Left kidney (tissue), 2 donors: ENCODE measurements around the gene MIEF2. TPM values are rescaled to one million over a fixed set of nuclear protein-coding genes. Genes with fewer than 3 reads are reported as not detected.

Source experiments
- DNase-seq: peaks from one replicate; pipeline ENCODE4 v3.0.0-alpha.2; 2013
- polyA plus RNA-seq: library from polyadenylated mRNA; unstranded; fragments of 120-200 nt; gene quantifications from one replicate; pipeline ENCODE4 v1.2.1, GENCODE V29; 2013; ENCODE audit not compliant: insufficient read length

MIEF2 gene
- polyA plus RNA-seq, 1 donor, result 13.6 TPM

DNA sequence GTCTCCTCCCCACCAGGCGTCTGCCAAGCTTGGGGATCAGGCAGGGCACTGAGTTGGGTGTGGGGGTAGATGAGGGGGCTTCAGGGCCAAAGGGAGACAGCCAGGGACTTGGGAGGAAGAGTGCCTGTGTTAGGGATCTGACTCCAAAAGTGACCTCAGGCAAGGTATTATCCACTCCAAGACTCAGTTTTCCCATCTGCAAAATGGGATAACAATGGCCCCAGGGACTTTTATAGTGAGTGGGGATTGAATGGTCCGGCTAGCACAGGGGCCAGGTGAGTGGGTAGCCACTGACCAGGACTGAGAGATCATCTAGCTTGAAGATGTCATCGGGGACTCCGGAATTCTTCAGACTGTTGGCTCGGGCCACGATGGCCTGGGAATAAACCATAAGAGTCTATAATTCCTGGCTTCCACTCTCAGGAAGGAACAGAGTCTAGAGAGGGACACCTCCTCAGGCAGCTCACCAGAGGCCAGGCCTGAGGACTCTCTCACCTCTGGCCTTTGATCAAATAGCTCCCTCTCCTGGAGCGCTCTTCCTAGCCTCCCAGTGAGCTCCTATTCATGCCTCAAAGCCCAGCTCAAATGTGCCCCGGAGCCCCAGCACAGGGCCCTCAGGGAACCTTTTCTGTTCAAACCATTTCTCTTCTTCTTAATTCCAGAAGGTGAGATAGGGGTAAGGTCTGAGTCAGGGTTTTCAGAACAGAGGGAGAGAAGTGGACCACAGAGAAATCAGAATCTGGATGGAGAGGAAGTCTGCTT lies 5.4 kb upstream of the MIEF2 start:
- DNase-seq, result no peak

DNA sequence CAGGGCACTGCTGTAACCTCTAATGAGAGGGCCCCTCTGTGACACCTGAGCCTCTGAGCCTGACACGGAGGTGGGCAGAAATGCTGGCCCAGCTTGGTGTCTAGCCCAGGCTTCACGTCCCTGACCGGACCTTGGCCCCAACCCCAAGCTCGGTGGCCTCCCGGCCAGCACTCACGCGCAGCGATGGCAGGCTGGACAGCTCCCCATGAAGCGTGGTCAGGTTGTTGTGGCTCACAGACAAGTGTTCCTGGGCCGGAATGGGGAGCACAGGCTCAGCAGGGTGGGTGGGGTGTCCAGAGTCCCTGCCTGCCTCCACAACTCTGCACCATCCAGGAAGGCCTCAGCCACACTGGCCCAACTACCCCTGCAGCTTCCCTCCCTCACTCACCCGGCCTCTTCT lies 4.1 kb upstream of the MIEF2 start:
- DNase-seq, result no peak

DNA sequence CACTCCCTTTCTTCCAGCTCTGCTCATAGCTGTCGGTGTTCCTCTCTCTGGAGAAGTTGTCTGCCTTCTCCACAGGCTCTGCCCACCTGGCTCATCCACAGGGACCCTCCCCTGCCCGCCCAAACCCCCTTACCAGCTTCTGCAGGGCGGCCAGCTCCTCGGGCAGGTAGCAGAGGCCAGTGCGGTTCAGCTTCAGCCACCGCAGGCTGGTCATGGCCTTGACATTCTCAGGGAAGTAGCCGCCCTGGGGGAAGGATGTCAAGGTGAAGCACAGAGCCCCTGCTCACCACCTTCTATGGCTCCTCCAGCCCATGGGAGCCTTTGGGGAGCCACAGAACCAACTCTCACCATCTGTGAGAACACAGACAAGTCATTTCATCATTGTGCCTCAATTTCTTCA lies 3.7 kb upstream of the MIEF2 start:
- DNase-seq, result no peak

DNA sequence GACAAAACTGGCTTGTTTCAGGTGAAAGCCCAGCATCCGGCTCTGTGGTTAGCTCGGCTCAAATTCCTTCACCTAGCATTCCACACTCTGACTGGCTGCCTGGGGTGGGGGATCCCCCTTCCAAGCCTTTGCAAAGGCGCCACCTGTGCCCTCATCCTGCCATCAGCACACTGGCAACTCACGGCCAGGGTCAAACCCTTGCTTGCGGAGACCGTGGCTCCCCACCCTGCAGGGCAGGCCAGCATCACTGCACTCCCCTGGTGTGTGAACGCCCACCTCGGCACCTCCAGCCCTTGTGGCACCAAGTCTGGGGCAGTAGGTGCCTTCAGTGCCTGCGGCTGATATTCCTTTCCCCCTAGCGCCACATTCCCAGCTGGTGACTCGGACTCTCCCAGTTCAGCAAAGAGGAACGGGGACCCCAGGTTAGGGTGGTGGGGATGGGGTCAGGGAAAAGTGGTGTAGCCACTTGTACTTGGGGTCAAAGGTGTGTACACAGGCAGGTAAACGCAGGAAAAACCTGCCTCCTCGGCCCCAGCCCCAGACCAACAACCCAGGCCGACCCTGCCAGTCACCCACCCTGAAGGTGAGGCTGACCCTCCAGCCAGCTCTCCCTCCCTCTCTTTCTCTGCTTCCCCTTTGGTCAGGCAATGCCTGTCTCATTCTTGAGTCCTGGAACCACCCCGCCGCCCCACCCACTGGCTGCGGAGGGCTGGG lies 3.0 kb upstream of the MIEF2 start:
- DNase-seq, result no peak

DNA sequence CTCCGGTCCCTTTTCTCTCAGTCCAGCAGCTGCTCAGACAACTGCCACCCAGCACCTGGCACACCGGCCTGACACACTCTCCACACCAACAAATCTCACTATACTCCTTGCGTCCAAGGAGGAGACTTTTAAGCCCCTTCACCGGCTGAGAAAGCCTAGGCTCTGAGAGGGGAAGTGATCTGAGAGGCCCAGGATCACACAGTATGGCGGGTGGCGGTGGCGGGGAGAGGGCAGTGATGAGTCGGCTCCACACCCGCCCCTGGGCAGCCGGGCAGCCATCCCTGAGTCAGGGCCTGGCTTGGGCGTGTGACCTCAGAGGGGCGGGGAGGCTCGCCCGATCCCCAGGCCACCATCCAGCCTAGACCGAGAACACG lies 2.5 kb upstream of the MIEF2 start:
- no peak for DNase-seq

DNA sequence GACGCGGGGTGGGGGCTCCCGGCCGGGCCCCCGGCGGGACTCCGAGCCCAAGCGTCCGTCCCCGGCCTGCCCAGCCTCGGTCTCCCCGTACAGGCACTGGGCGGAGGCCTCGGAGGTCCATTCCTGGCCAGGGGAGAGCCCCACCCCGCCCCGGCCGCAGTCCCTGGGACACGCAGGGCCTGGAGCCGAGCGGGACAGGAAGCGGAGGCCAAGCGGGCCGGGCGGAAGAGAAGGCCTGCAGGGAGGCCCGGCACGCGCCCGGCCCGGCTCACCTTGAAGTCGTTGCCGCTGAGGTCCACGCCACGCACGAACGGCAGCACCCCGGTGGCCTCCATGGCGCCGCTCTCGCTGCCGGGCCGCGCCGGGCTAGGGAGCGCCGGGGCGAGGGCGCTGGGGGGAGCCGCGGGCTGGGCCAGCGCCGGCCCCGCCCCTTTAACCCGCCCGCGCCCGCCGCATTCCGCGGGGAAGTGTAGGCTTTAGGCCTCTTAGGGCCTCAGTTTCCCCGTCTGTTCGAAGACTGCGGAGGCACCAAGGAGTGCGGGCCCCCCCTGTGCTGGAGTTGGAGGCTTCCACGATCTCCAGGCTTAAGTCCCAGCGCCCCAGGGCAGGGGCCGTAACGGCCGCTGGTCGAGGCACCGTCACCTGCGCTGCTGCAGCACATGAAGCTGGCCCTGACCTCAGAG lies 2.0 kb upstream of the MIEF2 start, which contains the start of gene FLII:
Gene FLII (minus strand): TSS at position 383 of the 683 bp plus-strand sequence. CDS start 48 bp downstream, at position 335.
- DNase-seq, result peak; percentile 35

DNA sequence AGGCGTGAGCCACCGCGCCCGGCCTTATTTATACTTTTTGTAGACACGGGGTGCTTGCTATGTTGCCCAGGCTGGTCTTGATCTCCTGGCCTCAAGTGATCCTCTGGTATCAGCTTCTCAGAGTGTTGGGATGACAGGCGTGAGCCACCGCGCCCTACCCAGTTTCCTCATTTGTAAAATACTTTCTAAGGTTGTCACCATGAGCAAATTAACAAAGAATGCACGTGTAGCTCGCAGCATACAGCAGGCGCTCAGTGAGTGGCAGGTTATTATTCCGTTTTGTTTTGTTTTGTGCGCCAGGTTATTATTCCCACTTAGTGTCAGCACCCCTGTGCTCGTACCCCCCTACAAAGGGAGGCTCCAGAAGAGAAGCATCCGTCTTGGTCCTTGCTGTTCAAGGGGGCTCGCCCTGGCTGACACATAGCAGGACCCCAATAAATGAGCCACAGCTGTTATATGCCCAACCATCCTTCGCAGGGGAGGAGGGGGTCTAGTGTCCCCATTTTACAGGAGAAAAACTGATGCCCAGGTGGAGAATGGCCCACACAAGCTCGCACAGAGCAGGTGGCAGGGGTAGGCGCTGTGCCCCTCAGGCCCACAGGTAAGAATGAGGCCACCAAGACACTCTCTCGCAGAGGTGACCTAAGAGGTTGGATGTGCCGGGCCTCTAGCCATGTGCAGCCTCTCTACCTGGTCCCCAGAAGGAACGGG lies 686 bp upstream of the MIEF2 start:
- DNase-seq, result no peak

DNA sequence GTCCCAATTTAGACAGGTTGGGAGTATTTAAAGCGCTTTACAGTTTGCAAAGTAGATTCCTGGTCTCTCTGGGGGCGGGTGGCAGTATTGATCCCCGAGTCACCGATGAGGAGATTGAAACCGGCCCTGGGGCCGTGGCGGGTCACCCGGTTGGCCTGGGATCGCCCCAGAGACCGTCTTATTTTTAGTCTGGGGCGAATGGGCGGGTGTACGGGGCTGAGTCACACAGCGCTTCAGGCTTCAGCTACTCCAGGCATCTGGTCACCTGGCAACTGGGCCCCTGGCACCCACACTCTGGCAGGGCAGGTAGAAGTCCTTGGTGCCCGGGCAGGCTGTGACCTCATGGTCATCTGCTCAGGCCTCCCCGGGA lies 669 bp downstream of the MIEF2 start:
- no peak for DNase-seq

DNA sequence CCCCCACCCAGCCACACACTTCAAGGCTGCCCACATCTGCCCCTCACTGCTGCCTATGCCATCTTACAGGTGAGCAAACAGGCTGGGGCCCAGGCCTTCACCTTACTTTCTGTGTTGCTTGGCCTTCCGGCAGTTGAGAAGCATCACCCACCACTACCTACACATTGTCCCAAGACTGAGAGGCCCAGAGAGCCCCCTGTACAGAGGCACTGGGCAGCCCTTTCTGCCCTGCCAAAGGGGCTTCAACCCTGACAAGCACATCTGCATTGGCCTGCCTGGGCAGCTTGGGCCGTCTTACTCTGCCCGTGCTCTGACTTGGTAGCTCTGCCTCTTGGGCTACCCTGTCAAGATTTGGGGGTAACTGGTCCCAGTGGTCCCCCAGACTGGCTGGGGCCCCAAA lies 1.2 kb downstream of the MIEF2 start:
- DNase-seq, result no peak

DNA sequence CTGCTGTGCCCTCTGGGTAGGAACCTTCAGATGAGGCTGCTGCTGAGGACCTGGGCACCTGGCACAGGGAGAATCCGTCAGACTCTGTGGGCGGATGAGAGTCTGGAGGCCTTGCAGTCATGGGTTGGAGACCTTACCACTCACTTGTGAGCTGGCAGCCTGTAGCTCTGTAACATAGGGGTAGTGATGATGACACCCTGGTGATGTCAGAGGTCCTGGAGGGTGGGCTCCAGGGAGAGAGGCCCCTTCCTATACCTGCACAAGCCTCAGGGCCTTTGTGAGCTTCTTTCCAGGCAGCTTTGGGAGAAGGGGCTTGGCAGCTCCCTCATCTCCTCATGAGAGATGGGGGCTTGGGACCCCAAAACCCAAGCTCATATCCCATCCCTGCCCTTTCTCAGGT lies 1.6 kb downstream of the MIEF2 start:
- no peak for DNase-seq

DNA sequence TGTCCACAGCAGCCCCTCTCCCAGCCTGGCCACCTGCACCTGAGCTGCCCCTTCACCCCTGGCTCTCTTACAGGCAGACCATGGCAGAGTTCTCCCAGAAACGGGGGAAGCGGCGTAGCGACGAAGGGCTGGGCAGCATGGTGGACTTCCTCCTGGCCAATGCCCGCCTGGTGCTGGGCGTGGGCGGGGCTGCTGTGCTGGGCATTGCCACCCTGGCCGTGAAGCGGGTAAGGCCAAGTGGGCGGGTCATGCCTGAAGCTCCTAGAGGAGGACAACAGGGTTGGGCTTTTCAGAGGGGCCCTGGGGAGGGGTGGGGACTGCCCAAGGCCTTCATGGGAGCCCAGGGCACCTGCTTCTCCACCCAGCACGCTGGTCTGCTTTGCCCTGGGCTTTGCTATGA lies 2.2 kb downstream of the MIEF2 start:
- no peak for DNase-seq

DNA sequence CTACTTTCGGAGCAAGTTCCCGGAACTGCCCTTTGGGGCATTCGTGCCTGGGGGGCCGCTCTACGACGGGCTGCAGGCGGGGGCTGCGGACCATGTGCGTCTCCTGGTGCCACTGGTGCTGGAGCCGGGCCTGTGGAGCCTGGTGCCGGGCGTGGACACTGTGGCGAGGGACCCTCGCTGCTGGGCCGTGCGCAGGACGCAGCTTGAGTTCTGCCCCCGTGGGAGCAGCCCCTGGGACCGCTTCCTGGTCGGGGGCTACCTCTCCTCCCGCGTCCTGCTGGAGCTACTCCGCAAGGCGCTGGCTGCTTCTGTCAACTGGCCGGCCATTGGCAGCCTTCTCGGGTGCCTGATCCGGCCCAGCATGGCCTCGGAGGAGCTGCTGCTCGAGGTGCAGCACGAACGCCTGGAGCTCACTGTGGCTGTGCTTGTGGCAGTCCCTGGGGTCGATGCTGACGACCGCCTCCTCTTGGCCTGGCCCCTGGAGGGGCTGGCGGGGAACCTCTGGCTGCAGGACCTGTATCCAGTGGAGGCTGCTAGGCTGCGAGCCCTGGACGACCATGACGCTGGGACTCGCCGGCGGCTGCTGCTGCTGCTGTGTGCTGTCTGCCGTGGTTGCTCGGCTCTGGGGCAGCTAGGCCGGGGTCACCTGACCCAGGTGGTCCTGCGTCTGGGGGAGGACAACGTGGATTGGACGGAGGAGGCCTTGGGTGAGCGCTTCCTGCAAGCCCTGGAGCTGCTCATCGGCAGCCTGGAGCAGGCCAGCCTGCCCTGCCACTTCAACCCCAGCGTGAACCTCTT lies 3.6 kb downstream of the MIEF2 start:
- no peak for DNase-seq

DNA sequence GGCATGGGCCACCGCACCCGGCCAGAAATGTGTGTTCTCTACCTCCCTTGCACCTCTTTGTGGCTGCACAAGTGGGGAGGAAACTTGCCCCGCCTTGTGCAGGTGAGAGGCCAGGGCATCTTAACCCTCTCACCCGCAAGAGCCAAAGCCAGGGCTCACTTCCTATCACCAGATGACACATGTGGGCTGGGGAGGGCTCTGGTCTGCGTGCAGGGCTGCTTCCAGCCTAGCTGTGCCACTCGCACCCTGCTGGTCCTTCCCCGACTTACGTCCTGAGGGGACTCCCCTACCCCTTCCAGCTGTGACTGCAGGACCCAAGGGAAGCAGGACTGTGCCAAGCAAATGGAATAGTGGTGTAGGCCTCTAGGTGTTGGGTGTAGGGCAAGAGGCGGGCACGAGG lies 6.9 kb downstream of the MIEF2 start:
- no peak for DNase-seq

DNA sequence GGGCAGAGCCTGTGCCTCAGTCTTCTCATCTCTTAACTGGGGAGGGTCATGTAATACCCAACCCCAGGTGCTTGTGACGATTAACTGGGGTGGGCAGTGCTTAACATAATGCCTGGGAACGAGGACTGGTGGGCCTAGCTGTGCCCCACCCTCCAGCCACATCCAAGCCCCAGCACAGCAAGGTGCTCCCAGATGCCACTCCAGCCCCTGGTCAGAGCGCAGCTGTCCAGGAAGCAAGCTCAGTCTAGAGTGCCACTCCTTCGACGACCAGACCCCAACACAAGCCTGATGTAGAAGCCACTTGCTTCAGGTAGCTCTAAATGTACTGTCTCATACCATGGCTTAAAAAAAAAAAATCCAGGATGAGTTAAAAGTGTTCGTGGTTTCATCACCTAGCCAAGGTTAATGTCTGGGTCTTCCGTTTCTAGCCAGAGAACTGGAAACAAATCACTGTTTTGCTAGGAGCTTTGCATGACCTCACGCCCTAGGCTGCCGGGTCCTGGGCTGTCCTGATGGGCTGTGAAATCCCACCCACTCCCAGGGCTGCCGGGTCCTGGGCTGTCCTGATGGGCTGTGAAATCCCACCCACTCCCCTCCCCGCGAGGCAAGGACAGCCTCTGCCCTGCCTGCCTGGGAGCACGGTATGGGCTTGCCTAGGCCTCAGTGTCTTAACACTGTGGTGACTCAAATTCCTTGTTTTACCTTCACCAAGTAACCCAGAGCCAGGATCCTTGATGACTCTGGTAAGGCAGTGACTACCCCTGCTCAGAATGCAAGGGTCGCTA lies 7.7 kb downstream of the MIEF2 start:
- DNase-seq, result no peak

DNA sequence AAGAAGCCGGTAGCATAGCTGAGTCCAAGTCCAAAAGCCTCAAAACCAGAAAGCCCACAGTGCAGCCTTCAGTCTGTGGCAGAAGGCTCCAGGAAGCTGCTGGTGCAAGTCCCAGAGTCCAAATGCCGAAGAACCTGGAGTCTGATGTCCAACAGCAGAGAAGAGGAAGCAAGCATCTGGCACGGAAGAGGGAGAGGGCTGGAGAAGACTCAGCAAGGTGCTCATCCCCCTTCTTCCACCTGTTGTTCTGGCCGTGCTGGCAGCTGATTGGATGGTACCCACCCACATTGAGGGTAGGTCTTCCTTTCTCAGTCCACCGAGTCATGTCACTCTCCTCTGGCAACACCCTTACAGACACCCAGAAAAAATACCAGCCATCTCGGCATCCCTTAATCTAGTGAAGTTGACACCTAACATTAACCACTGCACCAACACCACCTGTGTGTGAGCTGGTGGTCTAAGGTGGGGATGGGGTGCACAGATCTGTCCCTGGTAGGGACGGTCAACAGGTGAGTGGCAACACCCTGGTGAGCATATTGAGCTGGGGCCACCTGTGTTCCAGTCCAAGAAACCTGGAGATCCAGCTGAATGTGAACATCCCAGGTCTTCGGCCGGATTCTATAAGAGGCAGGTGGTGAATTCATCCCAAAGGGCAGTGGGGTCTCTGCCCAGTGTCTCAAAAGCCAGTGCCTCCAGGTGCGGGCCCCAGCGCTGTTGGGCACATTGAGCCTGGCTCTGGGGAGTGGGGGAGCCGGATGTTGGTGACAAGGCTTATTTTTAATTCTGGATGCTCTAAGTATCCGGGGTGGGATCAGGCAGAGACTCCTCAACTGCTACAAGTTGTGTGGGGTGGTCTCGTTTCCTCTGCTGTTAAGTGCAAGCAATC lies 9.8 kb downstream of the MIEF2 start:
- DNase-seq, result no peak

DNA sequence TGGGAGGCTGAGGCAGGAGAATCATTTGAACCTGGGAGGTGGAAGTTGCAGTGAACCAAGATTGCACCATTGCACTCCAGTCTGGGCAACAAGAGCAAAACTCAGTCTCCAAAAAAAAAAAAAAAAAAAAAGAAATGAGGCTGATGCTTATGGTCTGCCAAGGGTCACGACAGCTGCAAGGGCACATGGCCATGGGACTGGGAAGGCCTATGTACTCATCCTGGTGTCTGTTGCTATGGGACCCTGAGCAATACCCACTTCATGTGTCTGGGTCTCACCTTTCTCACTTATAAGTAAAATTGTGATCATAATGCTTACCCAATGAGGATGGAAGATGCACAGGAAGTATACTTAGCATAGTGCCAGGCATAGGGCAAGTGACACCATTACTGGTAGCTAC lies 16.6 kb downstream of the MIEF2 start:
- no peak for DNase-seq

DNA sequence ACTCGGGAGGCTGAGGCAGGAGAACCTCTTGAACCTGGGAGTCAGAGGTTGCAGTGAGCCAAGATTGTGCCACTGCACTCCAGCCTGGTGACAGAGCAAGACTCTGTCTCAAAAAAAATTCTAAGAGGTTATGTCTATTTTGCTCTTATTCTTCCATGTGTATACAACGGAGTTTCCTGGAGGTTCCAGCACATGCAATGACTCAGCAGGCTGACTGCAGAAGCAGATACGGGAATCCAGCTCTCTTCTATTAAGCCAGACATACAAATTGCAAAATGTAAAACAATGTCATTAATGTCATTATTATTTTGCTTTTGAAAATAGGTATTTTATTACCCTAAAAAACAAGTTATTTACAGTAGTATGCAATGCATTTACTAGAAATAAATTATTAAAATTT lies 18.4 kb downstream of the MIEF2 start:
- no peak for DNase-seq

DNA sequence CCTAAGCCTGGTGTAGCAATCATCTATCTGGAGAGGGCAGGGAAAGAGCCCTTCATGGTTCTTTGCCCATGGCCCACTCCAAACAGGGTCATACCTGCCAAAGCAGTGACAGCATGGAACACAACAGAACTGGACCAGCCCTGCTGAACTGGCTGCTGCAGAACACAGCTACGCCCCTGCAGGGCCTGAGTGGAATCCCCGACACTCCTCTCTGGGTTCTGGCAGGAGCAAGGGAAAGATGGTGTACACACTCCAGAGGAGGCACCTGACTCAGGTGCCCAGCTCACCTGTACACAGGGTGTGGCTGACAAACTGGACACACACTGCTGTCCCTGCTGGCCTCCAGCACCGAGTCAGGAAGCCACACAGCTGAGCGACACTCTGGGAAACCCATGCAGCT lies 19.8 kb downstream of the MIEF2 start:
- DNase-seq, result no peak

DNA sequence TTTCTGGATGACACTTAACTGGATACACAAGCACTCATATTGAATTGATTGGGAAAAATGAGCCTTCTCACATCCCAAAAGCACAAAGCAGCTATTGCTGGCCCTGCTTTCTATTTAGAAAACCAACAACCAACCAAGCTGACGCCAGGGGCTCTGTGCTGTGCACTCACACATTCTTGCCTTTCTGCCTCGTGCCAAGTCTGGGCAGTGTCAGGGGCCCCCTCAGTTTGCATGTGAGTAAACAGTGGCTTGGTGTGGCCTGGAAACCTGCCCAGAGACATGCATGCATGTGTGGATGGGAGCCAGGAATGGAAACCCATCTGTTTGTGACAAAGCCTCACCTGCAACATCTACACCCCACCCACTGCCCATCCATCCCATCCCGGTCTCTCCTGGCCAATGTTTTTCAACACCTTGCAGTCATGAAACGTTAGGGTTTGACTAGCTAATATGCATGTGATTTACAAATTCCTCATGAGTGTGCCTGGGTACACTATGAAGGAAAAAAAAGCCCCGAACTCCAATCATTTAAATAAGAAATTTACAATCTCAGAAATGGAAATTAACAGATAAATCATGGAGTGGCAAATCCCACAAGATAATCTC lies 20.4 kb downstream of the MIEF2 start:
- no peak for DNase-seq

DNA sequence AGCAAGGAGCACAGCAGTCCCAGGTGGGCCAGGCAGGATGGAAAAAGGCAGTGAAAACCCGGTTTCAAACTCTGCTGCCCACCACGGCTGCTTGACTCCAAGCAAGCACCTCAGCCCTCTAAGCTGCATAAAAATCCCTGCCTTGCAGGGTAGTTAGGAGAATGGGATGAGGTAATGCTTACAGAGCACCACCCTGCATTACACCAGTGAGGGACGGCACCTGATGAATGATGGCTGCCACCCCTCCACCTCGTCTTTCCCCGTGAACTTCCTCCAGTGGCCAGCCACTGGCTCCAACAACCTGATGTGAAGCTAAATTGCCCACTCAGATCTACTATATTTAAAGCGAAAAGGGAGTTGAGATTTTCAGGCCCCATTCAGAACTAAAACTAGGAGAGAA lies 21.3 kb downstream of the MIEF2 start:
- no peak for DNase-seq
